ENCODE measurements around the gene VAT1.

Gene VAT1

GRCh38 chr17:43026595-43026994 lies 4.4 kb upstream of the VAT1 start:
- no peak for DNase-seq

GRCh38 chr17:43025766-43026537 lies 3.8 kb upstream of the VAT1 start:
- no peak for DNase-seq

- DNase-seq: no peak
These were observed 3.1 kb upstream of the VAT1 start for GRCh38 chr17:43025290-43025657.

GRCh38 chr17:43024407-43025289 lies 2.5 kb upstream of the VAT1 start, which contains the start of gene RND2:
TSS of gene RND2 (plus strand) at chr17:43025231. CDS start at chr17:43025348, 117 bp downstream.
- peak; percentile 76 to 83 for DNase-seq

- DNase-seq: no peak
These were observed 1.1 kb downstream of the VAT1 start for GRCh38 chr17:43020789-43021740.

GRCh38 chr17:43020030-43020621 lies 2.1 kb downstream of the VAT1 start:
- no peak for DNase-seq

GRCh38 chr17:43019418-43019817 lies 2.8 kb downstream of the VAT1 start:
- DNase-seq: no peak

GRCh38 chr17:43018932-43019331 lies 3.3 kb downstream of the VAT1 start:
- no peak for DNase-seq

GRCh38 chr17:43018008-43018853 lies 4.0 kb downstream of the VAT1 start:
- DNase-seq: no peak

- DNase-seq: no peak
These were observed 6.0 kb downstream of the VAT1 start for GRCh38 chr17:43016216-43016615.

- no peak for DNase-seq
These were observed 6.6 kb downstream of the VAT1 start for GRCh38 chr17:43015579-43015978.

GRCh38 chr17:43014649-43015542 lies 7.3 kb downstream of the VAT1 start:
- no peak for DNase-seq

GRCh38 chr17:43014020-43014648 lies 8.1 kb downstream of the VAT1 start:
- DNase-seq: no peak

GRCh38 chr17:43013296-43013695 lies 8.9 kb downstream of the VAT1 start:
- no peak for DNase-seq

GRCh38 chr17:43011728-43012472 lies 10.3 kb downstream of the VAT1 start:
- no peak for DNase-seq

GRCh38 chr17:43010667-43011308 lies 11.4 kb downstream of the VAT1 start:
- DNase-seq: no peak

- DNase-seq: peak; percentile 86 to 91
These were observed 15.3 kb downstream of the VAT1 start, which contains the start of gene IFI35 for GRCh38 chr17:43006639-43007551. TSS of gene IFI35 (plus strand) at chr17:43006784. CDS start at chr17:43006948, 164 bp downstream.

All from activated CD4-positive, alpha-beta T cell treated with anti-CD3 and anti-CD28 coated beads, Interleukin-2, amount 50 U/mL, for 48 hours (primary cell).